ENCODE measurements around the gene CANX. TPM values are rescaled to one million over a fixed set of nuclear protein-coding genes. Genes with fewer than 3 reads are reported as not detected.

Gene CANX
- total RNA-seq, 4 donors from 2014 or later, result 183 to 307 (median 253) TPM

DNA sequence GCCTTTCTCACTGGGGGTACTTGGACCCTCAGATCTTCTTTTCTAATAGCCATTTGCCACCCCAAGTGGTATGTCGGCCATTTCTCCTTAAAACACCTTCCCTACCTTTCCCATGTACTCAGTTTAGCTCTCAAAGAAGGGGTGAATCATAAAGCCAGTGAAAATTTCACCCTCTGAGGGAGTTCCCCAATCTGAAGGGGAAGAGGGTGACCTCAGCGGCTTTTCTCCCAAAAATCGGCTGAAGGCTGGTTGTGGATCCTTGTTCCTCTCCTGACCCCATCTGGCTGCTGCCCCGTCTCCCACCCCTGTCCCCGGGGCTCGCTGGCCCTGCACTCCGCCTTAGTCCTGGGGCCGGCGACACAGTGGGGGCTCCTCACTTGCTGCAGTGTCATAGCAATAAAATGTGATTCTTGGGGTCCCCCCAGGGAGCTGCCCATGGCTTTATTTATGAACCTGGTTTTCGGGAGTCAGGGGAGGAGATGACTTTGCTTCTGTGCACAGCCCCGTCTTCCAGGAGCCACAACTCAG is 77.7 kb downstream of the CANX start:
- WGBS, 2 donors, result 90% methylated on average over 11 of the region's 11 CpGs
- TF ChIP-seq POLR2A (IDR thresholded peaks at IDR 0.05), result no peak
- TF ChIP-seq, protein P1, sequence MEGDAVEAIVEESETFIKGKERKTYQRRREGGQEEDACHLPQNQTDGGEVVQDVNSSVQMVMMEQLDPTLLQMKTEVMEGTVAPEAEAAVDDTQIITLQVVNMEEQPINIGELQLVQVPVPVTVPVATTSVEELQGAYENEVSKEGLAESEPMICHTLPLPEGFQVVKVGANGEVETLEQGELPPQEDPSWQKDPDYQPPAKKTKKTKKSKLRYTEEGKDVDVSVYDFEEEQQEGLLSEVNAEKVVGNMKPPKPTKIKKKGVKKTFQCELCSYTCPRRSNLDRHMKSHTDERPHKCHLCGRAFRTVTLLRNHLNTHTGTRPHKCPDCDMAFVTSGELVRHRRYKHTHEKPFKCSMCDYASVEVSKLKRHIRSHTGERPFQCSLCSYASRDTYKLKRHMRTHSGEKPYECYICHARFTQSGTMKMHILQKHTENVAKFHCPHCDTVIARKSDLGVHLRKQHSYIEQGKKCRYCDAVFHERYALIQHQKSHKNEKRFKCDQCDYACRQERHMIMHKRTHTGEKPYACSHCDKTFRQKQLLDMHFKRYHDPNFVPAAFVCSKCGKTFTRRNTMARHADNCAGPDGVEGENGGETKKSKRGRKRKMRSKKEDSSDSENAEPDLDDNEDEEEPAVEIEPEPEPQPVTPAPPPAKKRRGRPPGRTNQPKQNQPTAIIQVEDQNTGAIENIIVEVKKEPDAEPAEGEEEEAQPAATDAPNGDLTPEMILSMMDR (IDR thresholded peaks at IDR 0.05), result no peak
- H3K4me3 ChIP-seq (ENCODE audit: low read depth, poor library complexity, severe bottlenecking), result no peak overlapping the region
- intact Hi-C loops (cut with DNase I; ENCODE audit: low total_unique reads), result no loop called here
- no peak for DNase-seq (ENCODE audit: low spot score in 2 of 2)

DNA sequence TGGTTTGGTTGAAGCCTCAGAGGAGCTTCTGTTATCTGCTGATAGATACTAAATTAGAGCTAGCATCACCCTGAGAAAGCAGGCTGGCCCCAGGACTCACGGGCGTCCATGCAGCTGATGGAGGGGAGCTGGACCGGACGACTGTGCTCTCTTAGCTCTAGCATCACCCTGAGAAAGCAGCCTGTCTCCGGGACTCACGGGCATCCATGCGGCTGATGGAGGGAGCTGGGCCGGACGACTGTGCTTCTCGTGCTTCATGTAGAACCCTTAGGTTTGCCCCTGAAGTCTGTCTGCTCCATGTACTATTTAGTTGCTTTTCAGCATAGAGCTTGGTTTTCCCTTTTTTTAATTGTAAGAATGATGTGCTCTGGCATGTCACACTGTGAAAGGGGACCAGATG is 78.7 kb downstream of the CANX start:
- no peak for DNase-seq (ENCODE audit: low spot score in 2 of 2)
- H3K4me3 ChIP-seq (ENCODE audit: low read depth, poor library complexity, severe bottlenecking), result no peak overlapping the region
- intact Hi-C loops (cut with DNase I; ENCODE audit: low total_unique reads), result no loop called here
- TF ChIP-seq, protein P1 (IDR thresholded peaks at IDR 0.05), result no peak
- TF ChIP-seq POLR2A (IDR thresholded peaks at IDR 0.05), result no peak
- WGBS, 2 donors, result 91 to 93% methylated on average over 10 of the region's 10 CpGs

DNA sequence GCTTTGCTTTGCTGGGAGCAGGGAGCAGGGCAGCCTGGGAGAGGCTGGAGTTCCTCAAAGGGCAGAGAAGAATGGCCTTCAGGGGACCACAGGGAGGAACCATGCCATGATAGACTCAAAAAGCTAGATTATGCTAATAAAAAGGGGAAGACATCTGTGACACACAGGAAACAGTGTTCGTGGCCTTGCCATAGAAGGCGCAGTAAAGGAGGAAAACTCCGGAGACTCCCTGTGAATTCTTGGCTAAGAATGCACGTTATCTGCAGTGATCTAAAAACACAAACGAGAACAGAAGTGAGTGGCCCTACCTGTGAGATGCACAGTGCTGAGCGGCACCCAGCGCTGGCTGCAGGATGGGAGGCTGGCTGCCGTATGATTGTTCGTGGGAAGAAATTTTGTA is 79.1 kb downstream of the CANX start:
- no peak for DNase-seq (ENCODE audit: low spot score in 2 of 2)
- TF ChIP-seq POLR2A (IDR thresholded peaks at IDR 0.05), result no peak
- TF ChIP-seq, protein P1 (IDR thresholded peaks at IDR 0.05), result no peak
- H3K4me3 ChIP-seq (ENCODE audit: low read depth, poor library complexity, severe bottlenecking), result no peak overlapping the region
- 73 to 79% methylated on average over 9 of the region's 9 CpGs for WGBS, 2 donors
- intact Hi-C loops (cut with DNase I; ENCODE audit: low total_unique reads), result no loop called here

DNA sequence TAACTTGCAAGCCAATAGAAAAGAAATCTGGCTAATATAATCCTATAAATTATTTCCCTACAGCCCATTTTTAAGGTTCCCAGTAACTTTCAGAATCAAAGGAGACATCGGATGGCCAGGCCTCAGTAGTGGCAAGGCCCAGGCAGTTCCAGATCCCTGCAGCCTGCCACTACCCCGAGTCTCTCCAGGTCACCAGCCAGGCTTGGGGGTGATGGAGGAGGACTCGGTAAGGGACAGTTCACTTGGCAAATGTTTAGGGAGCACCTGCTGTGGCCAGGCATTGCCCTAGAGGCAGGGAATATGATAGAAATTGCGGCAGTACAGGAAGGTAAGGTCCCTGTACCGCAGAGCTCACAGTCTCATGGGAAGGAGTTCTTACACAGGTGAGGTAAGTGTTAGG is 79.8 kb downstream of the CANX start:
- intact Hi-C loops (cut with DNase I; ENCODE audit: low total_unique reads), result no loop called here
- H3K4me3 ChIP-seq (ENCODE audit: low read depth, poor library complexity, severe bottlenecking), result no peak overlapping the region
- no peak for TF ChIP-seq POLR2A (IDR thresholded peaks at IDR 0.05)
- TF ChIP-seq, protein P1 (IDR thresholded peaks at IDR 0.05), result no peak
- no peak for DNase-seq (ENCODE audit: low spot score in 2 of 2)
- 91 to 92% methylated on average over 5 of the region's 5 CpGs for WGBS, 2 donors

DNA sequence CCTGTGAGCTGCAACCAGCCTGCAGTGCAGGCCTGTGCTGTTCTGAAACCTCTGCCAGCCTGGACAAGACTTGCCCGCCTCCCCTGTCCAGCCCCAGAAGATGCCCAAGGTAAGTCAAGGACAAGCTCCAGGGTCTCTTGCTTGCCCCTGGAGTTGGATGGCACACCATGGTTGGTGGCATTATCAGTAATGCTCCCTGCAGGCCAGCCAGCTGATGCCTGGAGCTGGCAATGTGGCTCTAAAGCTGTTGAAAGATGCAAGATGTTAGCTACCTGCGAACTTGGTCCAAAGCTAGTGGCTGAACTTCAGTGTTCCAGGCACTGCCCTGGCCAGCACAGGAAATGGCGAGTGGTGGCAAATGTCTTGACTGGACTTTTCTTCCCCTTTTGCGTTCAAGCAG is 81.1 kb downstream of the CANX start:
- WGBS, 2 donors, result 75 to 93% methylated on average over 4 of the region's 4 CpGs
- TF ChIP-seq POLR2A (IDR thresholded peaks at IDR 0.05), result no peak
- TF ChIP-seq, protein P1 (IDR thresholded peaks at IDR 0.05), result no peak
- DNase-seq (ENCODE audit: low spot score in 2 of 2), result no peak
- intact Hi-C loops (cut with DNase I; ENCODE audit: low total_unique reads), result no loop called here
- H3K4me3 ChIP-seq (ENCODE audit: low read depth, poor library complexity, severe bottlenecking), result peak overlapping the region; percentile 5

DNA sequence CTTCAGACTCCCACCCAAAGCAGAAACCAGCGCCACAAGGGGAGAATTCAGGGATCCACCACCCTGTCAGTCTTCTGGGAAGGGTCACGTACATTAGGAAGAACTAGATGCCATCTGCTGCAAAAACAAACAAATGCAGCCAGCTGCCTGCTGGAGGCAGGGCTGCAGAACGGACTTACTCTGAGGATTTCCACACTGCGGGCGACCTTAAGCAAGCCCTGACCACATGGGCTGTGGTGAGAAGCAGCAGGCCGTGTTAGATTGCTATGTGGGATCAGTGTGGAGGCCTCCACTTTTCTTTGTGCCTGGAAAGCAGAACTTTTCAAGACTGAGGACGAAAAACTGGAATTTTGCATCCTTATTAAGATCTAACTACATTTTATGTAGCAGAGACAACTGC is 81.6 kb downstream of the CANX start:
- WGBS, 2 donors, result 81 to 92% methylated on average over 7 of the region's 7 CpGs
- intact Hi-C loops (cut with DNase I; ENCODE audit: low total_unique reads), result no loop called here
- no peak for DNase-seq (ENCODE audit: low spot score in 2 of 2)
- no peak overlapping the region for H3K4me3 ChIP-seq (ENCODE audit: low read depth, poor library complexity, severe bottlenecking)
- TF ChIP-seq POLR2A (IDR thresholded peaks at IDR 0.05), result no peak
- TF ChIP-seq, protein P1 (IDR thresholded peaks at IDR 0.05), result no peak
